ENCODE results near the gene SFXN3.

Gene SFXN3

GRCh38 chr10:101076630-101077029 lies 45.6 kb downstream of the SFXN3 start:
- no peak for TF ChIP-seq CTCF (IDR thresholded peaks at IDR 0.05; ENCODE audit: insufficient read depth, low read length, poor library complexity, severe bottlenecking)
- no peak overlapping the region for H3K4me3 ChIP-seq (replicated peaks; ENCODE audit: low read depth, low read length)
- no peak for DNase-seq (ENCODE audit: extremely low read depth, insufficient read length)
- peaks cover 1% of the 10 kb centered on the region for H3K27me3 ChIP-seq (replicated peaks; ENCODE audit: control insufficient read depth, insufficient read depth, low read length)
- H3K36me3 ChIP-seq (ENCODE audit: control insufficient read depth, insufficient read depth, low read length): no peaks in the 10 kb centered on the region

- Histone ChIP-seq H3K27me3 (replicated peaks; ENCODE audit: control insufficient read depth, insufficient read depth, low read length) (peaks cover 3% of the 10 kb centered on the region), H3K36me3 (ENCODE audit: control insufficient read depth, insufficient read depth, low read length) (no peaks in the 10 kb centered on the region)
- no peak for TF ChIP-seq CTCF (IDR thresholded peaks at IDR 0.05; ENCODE audit: insufficient read depth, low read length, poor library complexity, severe bottlenecking)
These were observed 48.8 kb downstream of the SFXN3 start for GRCh38 chr10:101079874-101080273.

GRCh38 chr10:101080933-101081931 lies 50.2 kb downstream of the SFXN3 start:
- no peak for DNase-seq (ENCODE audit: extremely low read depth, insufficient read length)
- no peak overlapping the region for H3K4me3 ChIP-seq (replicated peaks; ENCODE audit: low read depth, low read length)
- H3K27me3 ChIP-seq (replicated peaks; ENCODE audit: control insufficient read depth, insufficient read depth, low read length): peaks cover 1% of the 10 kb centered on the region
- no peak for TF ChIP-seq CTCF (IDR thresholded peaks at IDR 0.05; ENCODE audit: insufficient read depth, low read length, poor library complexity, severe bottlenecking)
- no peaks in the 10 kb centered on the region for H3K36me3 ChIP-seq (ENCODE audit: control insufficient read depth, insufficient read depth, low read length)

More at GRCh38 chr10:101079874-101080273, 48.8 kb downstream of the SFXN3 start:
- no peak overlapping the region for H3K4me3 ChIP-seq (replicated peaks; ENCODE audit: low read depth, low read length)
- no peak for DNase-seq (ENCODE audit: extremely low read depth, insufficient read length)

- Histone ChIP-seq H3K27me3 (replicated peaks; ENCODE audit: control insufficient read depth, insufficient read depth, low read length) (peaks cover 5% of the 10 kb centered on the region; the same call in 1 of the 2 replicates), H3K4me3 (replicated peaks; ENCODE audit: low read depth, low read length) (no peak overlapping the region), H3K36me3 (ENCODE audit: control insufficient read depth, insufficient read depth, low read length) (no peaks in the 10 kb centered on the region)
- DNase-seq (ENCODE audit: extremely low read depth, insufficient read length): no peak
- TF ChIP-seq CTCF (IDR thresholded peaks at IDR 0.05; ENCODE audit: insufficient read depth, low read length, poor library complexity, severe bottlenecking): no peak
These were observed 54.8 kb downstream of the SFXN3 start for GRCh38 chr10:101085846-101086245.

GRCh38 chr10:101087376-101087775 lies 56.3 kb downstream of the SFXN3 start:
- Histone ChIP-seq H3K36me3 (ENCODE audit: control insufficient read depth, insufficient read depth, low read length) (no peaks in the 10 kb centered on the region), H3K27me3 (replicated peaks; ENCODE audit: control insufficient read depth, insufficient read depth, low read length) (peaks cover 5% of the 10 kb centered on the region; the same call in 1 of the 2 replicates), H3K4me3 (replicated peaks; ENCODE audit: low read depth, low read length) (no peak overlapping the region)
- no peak for TF ChIP-seq CTCF (IDR thresholded peaks at IDR 0.05; ENCODE audit: insufficient read depth, low read length, poor library complexity, severe bottlenecking)
- no peak for DNase-seq (ENCODE audit: extremely low read depth, insufficient read length)

Data from GM06990 (cell line).